HepG2 (cell line): ENCODE measurements around the gene CNPY1. TPM values are rescaled to one million over a fixed set of nuclear protein-coding genes. Genes with fewer than 3 reads are reported as not detected.

Experiments used
- ATAC-seq: fragments of 200-7000 bp; cut with Tn5 transposase; 3 replicates; pipeline ENCODE4 v1.9.1; 2020; ENCODE audit warnings: mild to moderate bottlenecking, moderate library complexity
- BruUV-seq: library from RNA; stranded (reverse); fragments of 400-500 nt; replicated peaks from 2 replicates; lab custom pipeline; 2021; lab: Mats Ljungman, UMichigan
- CTCF ChIA-PET: fragments of 300-600 bp; formaldehyde crosslinking; extraction: SDS; loops from one replicate; lab custom pipeline; 2021; ENCODE audit warnings: low total read pairs, inconsistent platforms, low intra/inter-chr PET ratio; lab: Yijun Ruan, JAX
- POLR2A ChIA-PET: fragments of 350-600 bp; sonication (Branson Sonifier 250); formaldehyde crosslinking; loops from one replicate; lab custom pipeline; 2020; ENCODE audit warnings: antibody characterized with exemption, inconsistent platforms; lab: Yijun Ruan, JAX
- DNase-seq: peaks from one replicate; pipeline ENCODE4 v3.0.0-alpha.2; 2015; ENCODE audit warnings: low spot score
- FAIRE-seq: peaks from 3 replicates; lab custom pipeline; 2011; peaks lifted over from hg19 to GRCh38; lab: Jason Lieb, UNC
- H2AFZ ChIP-seq: one replicate; pipeline ENCODE4 v1.6.1; 2011; ENCODE audit warnings: low read length, inconsistent platforms
- H3K27ac ChIP-seq: fragments of 300-600 bp; 3 replicates; pipeline ENCODE4 v1.8.0; 2011; ENCODE audit warnings: mixed run types, mild to moderate bottlenecking, mixed read lengths, low read length, inconsistent platforms; ENCODE audit not compliant: insufficient read depth; ENCODE audit errors: extremely low read length
- H3K27me3 ChIP-seq, 2 experiments: fragments of 200-600 bp in 1 of 2; 2 replicates in 1 of 2; 3 replicates in 1 of 2; pipeline versions ENCODE4 v1.6.0 to v1.8.0; 2011; ENCODE audit warnings: low read length in 2 of 2, mild to moderate bottlenecking in 2 of 2, moderate library complexity in 2 of 2, inconsistent platforms in 1 of 2; ENCODE audit not compliant: insufficient read depth in 2 of 2, control insufficient read depth in 1 of 2
- H3K36me3 ChIP-seq, 2 experiments: fragments of 200-600 bp in 1 of 2; replicated peaks in 1 of 2; 2 replicates in 1 of 2; 3 replicates in 1 of 2; pipeline versions ENCODE4 v1.5.1 to v1.8.0; 2011; ENCODE audit warnings: low read length in 2 of 2, inconsistent platforms in 1 of 2; ENCODE audit not compliant: insufficient read depth in 2 of 2, control insufficient read depth in 1 of 2
- H3K4me1 ChIP-seq: 2 replicates; pipeline ENCODE4 v1.5.1; 2012; ENCODE audit warnings: low read length, inconsistent platforms; ENCODE audit not compliant: insufficient read depth
- H3K4me2 ChIP-seq: 2 replicates; pipeline ENCODE4 v1.6.0; 2011; ENCODE audit warnings: low read depth, low read length, inconsistent platforms
- H3K4me3 ChIP-seq, 3 experiments: fragments of 200-600 bp in 1 of 3; sonication (generic), shearing (Covaris generic) in 1 of 3; replicated peaks in 1 of 3; 2 replicates each; pipeline ENCODE4 v1.5.1; 2011 to 2016; ENCODE audit warnings: low read length in 3 of 3, inconsistent platforms in 2 of 3, low read depth in 2 of 3, mild to moderate bottlenecking in 2 of 3, control low read depth in 1 of 3, mixed read lengths in 1 of 3; ENCODE audit not compliant: insufficient read depth in 1 of 3
- H3K79me2 ChIP-seq: one replicate; pipeline ENCODE4 v1.6.1; 2011; ENCODE audit warnings: low read length, inconsistent platforms; ENCODE audit not compliant: insufficient read depth
- H3K9ac ChIP-seq: 2 replicates; pipeline ENCODE4 v1.6.0; 2011; ENCODE audit warnings: mild to moderate bottlenecking, low read depth, low read length, inconsistent platforms; ENCODE audit not compliant: insufficient read depth
- H3K9me3 ChIP-seq: 2 replicates; pipeline ENCODE4 v1.5.1; 2012; ENCODE audit warnings: mild to moderate bottlenecking, low read length
- H4K20me1 ChIP-seq: 2 replicates; pipeline ENCODE4 v1.6.0; 2011; ENCODE audit warnings: inconsistent platforms, mild to moderate bottlenecking, low read length, moderate library complexity; ENCODE audit not compliant: insufficient read depth
- BRCA1 ChIP-seq: sonication (generic); formaldehyde crosslinking; IDR thresholded peaks from 2 replicates; pipeline ENCODE4 v1.4.0; 2020; ENCODE audit warnings: missing genetic modification reagents
- MED13 ChIP-seq: sonication (generic); formaldehyde crosslinking; IDR thresholded peaks from 2 replicates; pipeline ENCODE4 v1.5.0; 2020; ENCODE audit warnings: missing genetic modification reagents
- NR2F6 ChIP-seq, 2 experiments: IDR thresholded peaks; 2 replicates each; pipeline ENCODE4 v1.6.1; 2016; ENCODE audit warnings: antibody characterized with exemption in 1 of 2, mild to moderate bottlenecking in 1 of 2
- RCOR2 ChIP-seq: IDR thresholded peaks from 2 replicates; pipeline ENCODE4 v1.6.1; 2016; ENCODE audit warnings: missing biosample characterization, missing genetic modification reagents
- TP53 ChIP-seq: sonication (generic); formaldehyde crosslinking; conservative IDR thresholded peaks from 2 replicates; pipeline ENCODE4 v1.4.0; 2020; ENCODE audit warnings: missing genetic modification reagents
- USF2 ChIP-seq, 2 experiments: sonication (generic) in 1 of 2; formaldehyde crosslinking in 1 of 2; IDR thresholded peaks; 2 replicates each; pipeline versions ENCODE4 v1.5.1 to v1.6.1; 2011 to 2020; ENCODE audit warnings: borderline replicate concordance in 1 of 2, low read depth in 1 of 2, low read length in 1 of 2, mild to moderate bottlenecking in 1 of 2, missing genetic modification reagents in 1 of 2, moderate library complexity in 1 of 2
- ZNF230 ChIP-seq: sonication (generic); formaldehyde crosslinking; IDR thresholded peaks from 2 replicates; pipeline ENCODE4 v1.4.0; 2020; ENCODE audit warnings: mild to moderate bottlenecking, missing genetic modification reagents
- ZNF335 ChIP-seq: sonication (generic); formaldehyde crosslinking; IDR thresholded peaks from 2 replicates; pipeline ENCODE4 v1.4.0; 2020; ENCODE audit warnings: missing genetic modification reagents
- ZNF354B ChIP-seq: sonication (generic); formaldehyde crosslinking; IDR thresholded peaks from 2 replicates; pipeline ENCODE4 v1.8.0; 2022; ENCODE audit warnings: mild to moderate bottlenecking, missing genetic modification reagents
- ZNF446 ChIP-seq: sonication (generic); formaldehyde crosslinking; IDR thresholded peaks from 2 replicates; pipeline ENCODE4 v1.5.0; 2020; ENCODE audit warnings: mild to moderate bottlenecking, missing genetic modification reagents
- ZNF780A ChIP-seq: sonication (generic); formaldehyde crosslinking; IDR thresholded peaks from 2 replicates; pipeline ENCODE4 v1.8.0; 2022; ENCODE audit warnings: mild to moderate bottlenecking, missing genetic modification reagents, moderate library complexity
- ZNF782 ChIP-seq: sonication (generic); formaldehyde crosslinking; IDR thresholded peaks from 2 replicates; pipeline ENCODE4 v1.4.0; 2020; ENCODE audit warnings: missing genetic modification reagents, mild to moderate bottlenecking, borderline replicate concordance
- ZNF83 ChIP-seq: sonication (generic); formaldehyde crosslinking; IDR thresholded peaks from 2 replicates; pipeline ENCODE4 v1.4.0; 2020; ENCODE audit warnings: missing genetic modification reagents, mild to moderate bottlenecking, borderline replicate concordance
- WGBS: methylation state at CpG from one replicate; pipeline ENCODE4 v1.1.6; 2017; ENCODE audit warnings: low lambda C conversion rate; 5-methylcytosine and 5-hydroxymethylcytosine counted together
- in situ Hi-C: cut with HindIII; loops from 2 replicates; pipeline ENCODE4 v1.10.0; 2017; ENCODE audit warnings: low pct_unique_long_range_greater_than_20kb; ENCODE audit not compliant: extremely low pct_ligation_motif_present
- intact Hi-C: fragments of 100-400 bp; cut with micrococcal nuclease; formaldehyde crosslinking; loops from one replicate; pipeline ENCODE4 v1.10.0; 2022; ENCODE audit not compliant: unreplicated experiment
- polyA plus RNA-seq, 8 experiments: library from polyadenylated mRNA; depleted of rRNA in 3 of 8; stranded (reverse) in 7 of 8; unstranded in 1 of 8; fragments of >200 nt; fragmentation: Illumina TruSeq in 4 of 8; extraction: Trizol in 4 of 8; gene quantifications; 2 replicates each; pipeline versions ENCODE4 v1.2.1 to v1.2.3, GENCODE V29; 2011 to 2016; ENCODE audit warnings: low read depth in 4 of 8, missing spikeins in 1 of 8, mixed read lengths in 1 of 8; ENCODE audit not compliant: insufficient read depth in 1 of 8
- total RNA-seq, 5 experiments: library from RNA; depleted of rRNA; stranded (reverse); fragments of >200 nt; fragmentation: Illumina TruSeq; extraction: Trizol; gene quantifications; 2 replicates each; pipeline ENCODE4 v1.2.3, GENCODE V29; 2016; ENCODE audit warnings: low read depth in 1 of 5
- TF ChIP-seq, protein P1 (sequence below): IDR thresholded peaks from 2 replicates; pipeline ENCODE4 v1.6.1; 2016; ENCODE audit warnings: missing compliant biosample characterization, missing genetic modification reagents, borderline replicate concordance
- TF ChIP-seq, protein P2 (sequence below): sonication (generic); formaldehyde crosslinking; conservative IDR thresholded peaks from 2 replicates; pipeline ENCODE4 v1.4.0; 2020; ENCODE audit warnings: missing genetic modification reagents

CNPY1 gene
- total and polyA plus RNA-seq, 2 of the 13 experiments (the other 11 are each of a cell fraction or from before 2014, with no cell fraction given): not detected

GRCh38 chr7:155586843-155587440 is 40.6 kb upstream of the CNPY1 start:
- in situ Hi-C loops (no loop called here), intact Hi-C loops (no loop called here)
- Histone ChIP-seq H3K36me3 (no peaks in the 10 kb centered on the region), H3K4me1 (peaks cover 36% of the 10 kb centered on the region), H3K4me3 (no peak overlapping the region), H4K20me1 (no peaks in the 10 kb centered on the region), H3K4me2 (no peak overlapping the region), H3K9ac (no peak overlapping the region), H2AFZ (no peak overlapping the region), H3K27me3 (peaks cover 6 to 42% of the 10 kb centered on the region in 2 experiments; a peak in 3 of 5 replicates), H3K79me2 (no peaks in the 10 kb centered on the region), H3K27ac (no peak overlapping the region), H3K9me3 (no peaks in the 10 kb centered on the region)
- 66% methylated on average over 12 of the region's 14 CpGs for WGBS
- BruUV-seq: no TSS peak
- FAIRE-seq (no peak), ATAC-seq (no peak), DNase-seq (no peak)
- TF ChIP-seq ZNF230 (CRISPR knock-in tag): no peak
- TF ChIP-seq ZNF782 (CRISPR knock-in tag): no peak
- no peak for TF ChIP-seq NR2F6 (IDR thresholded peaks at IDR 0.05)
- no peak for TF ChIP-seq NR2F6 (CRISPR knock-in tag; IDR thresholded peaks at IDR 0.05)
- no peak for TF ChIP-seq ZNF335 (CRISPR knock-in tag)
- no peak for TF ChIP-seq ZNF446
- TF ChIP-seq, protein P1, sequence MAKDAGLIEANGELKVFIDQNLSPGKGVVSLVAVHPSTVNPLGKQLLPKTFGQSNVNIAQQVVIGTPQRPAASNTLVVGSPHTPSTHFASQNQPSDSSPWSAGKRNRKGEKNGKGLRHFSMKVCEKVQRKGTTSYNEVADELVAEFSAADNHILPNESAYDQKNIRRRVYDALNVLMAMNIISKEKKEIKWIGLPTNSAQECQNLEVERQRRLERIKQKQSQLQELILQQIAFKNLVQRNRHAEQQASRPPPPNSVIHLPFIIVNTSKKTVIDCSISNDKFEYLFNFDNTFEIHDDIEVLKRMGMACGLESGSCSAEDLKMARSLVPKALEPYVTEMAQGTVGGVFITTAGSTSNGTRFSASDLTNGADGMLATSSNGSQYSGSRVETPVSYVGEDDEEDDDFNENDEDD (CRISPR knock-in tag): no peak
- TF ChIP-seq TP53 (CRISPR knock-in tag): no peak
- CTCF ChIA-PET: no interaction called here
- POLR2A ChIA-PET: no interaction called here

- ChIA-PET CTCF (no interaction called here), POLR2A (no interaction called here)
- Histone ChIP-seq H3K9ac (no peak overlapping the region), H2AFZ (no peak overlapping the region), H3K27ac (no peak overlapping the region), H3K36me3 (no peaks in the 10 kb centered on the region), H3K4me2 (no peak overlapping the region), H3K27me3 (peaks cover 6 to 51% of the 10 kb centered on the region in 2 experiments; a peak in 3 of 5 replicates), H3K4me3 (no peak overlapping the region), H3K4me1 (peaks cover 35% of the 10 kb centered on the region), H3K9me3 (no peaks in the 10 kb centered on the region), H4K20me1 (no peaks in the 10 kb centered on the region), H3K79me2 (no peaks in the 10 kb centered on the region)
- ATAC-seq (no peak), FAIRE-seq (no peak), DNase-seq (no peak)
- WGBS: 63% methylated on average over 6 of the region's 6 CpGs
- in situ Hi-C loops: no loop called here
- BruUV-seq: no TSS peak
- intact Hi-C loops: no loop called here
- no peak for TF ChIP-seq RCOR2 (CRISPR knock-in tag)
- TF ChIP-seq ZNF354B (CRISPR knock-in tag): no peak
- no peak for TF ChIP-seq USF2 (IDR thresholded peaks at IDR 0.05; ENCODE audit: low read depth, low read length)
- no peak for TF ChIP-seq USF2 (CRISPR knock-in tag; IDR thresholded peaks at IDR 0.05; ENCODE audit: borderline replicate concordance)
- TF ChIP-seq MED13: no peak
- TF ChIP-seq ZNF83: no peak
- TF ChIP-seq BRCA1 (CRISPR knock-in tag): no peak
- TF ChIP-seq, protein P2, sequence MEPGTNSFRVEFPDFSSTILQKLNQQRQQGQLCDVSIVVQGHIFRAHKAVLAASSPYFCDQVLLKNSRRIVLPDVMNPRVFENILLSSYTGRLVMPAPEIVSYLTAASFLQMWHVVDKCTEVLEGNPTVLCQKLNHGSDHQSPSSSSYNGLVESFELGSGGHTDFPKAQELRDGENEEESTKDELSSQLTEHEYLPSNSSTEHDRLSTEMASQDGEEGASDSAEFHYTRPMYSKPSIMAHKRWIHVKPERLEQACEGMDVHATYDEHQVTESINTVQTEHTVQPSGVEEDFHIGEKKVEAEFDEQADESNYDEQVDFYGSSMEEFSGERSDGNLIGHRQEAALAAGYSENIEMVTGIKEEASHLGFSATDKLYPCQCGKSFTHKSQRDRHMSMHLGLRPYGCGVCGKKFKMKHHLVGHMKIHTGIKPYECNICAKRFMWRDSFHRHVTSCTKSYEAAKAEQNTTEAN (CRISPR knock-in tag): no peak
- TF ChIP-seq ZNF780A (CRISPR knock-in tag): no peak
Measured at GRCh38 chr7:155585951-155586350, 39.6 kb upstream of the CNPY1 start.
